GM21447 (cell line): ENCODE results near the gene NMNAT2.

ENCODE experiments used
- ATAC-seq: cut with Tn5 transposase; IDR thresholded peaks from one replicate; pipeline ENCODE4 v1.9.1; 2021; ENCODE audit not compliant: unreplicated experiment

The NMNAT2 gene

DNA sequence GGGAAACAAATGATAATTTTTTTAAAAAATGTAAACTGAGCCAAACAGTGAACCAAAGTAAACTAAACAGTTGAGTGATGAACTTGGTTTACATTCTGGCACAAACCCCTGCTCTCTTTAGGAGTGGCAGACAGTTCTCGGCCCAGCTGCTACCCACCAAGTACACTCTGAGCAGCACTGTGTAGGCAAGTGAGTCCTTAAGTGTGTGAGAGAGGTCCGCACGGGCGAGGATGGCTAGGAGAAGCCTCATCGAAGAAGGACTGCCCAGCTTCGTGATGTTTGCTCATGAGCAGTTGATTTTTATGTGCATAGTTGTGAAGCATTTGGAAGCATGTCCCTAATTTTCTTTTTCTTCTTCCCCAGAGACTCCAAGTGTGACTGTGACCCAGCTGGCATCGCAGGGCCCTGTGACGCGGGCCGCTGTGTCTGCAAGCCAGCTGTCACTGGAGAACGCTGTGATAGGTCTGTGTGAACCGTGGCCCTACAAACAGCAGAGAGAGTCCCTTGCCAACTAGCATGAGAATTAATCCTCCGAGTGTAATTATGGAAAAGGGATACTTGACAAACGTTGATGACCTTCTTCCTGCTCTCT is 200.1 kb downstream of the NMNAT2 start:
- no peak for ATAC-seq

DNA sequence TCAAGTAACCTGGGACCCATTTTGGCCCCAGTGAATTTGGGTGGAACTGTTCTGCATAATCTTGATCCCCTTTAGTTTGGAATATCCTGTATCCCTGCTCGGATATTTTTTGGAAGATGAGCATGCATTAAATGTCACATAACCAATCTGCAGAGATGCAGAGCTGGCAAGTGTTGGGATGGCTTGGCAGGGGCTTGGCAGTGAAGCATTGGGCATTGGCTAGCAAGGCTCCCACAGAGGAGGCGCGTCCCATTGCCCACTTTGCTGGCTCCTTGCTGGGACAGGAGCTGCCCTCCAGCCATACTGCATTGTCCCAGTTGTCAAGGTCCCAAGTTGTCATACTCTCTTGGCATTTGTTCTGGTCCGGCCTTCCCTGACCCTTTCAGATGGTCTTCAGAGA is 202.2 kb downstream of the NMNAT2 start:
- ATAC-seq, result no peak

DNA sequence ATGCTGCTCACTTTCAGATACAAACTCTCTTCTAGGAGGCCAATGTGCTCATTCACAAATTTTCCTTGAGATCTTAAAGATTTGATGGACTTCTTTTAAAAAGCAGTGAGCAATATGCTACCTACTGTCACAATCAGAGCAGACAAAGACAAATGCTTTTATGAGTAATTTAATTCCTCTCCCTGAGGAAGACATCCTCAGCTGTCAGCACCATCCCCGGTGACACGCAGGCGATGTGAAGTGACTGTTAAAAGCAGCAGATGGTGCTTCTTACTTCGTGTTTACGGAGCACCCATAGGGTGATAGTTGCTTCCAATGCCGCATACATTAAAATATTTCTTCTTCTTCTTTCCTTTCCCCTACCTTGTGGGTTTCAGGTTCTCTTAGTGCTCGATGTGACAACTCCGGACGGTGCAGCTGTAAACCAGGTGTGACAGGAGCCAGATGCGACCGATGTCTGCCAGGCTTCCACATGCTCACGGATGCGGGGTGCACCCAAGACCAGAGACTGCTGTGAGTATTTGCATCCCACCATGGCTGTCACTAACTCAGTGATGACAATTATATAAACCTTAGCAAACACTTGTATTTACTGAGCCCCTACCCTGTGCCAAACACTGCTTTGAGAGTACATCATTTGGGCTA is 203.0 kb downstream of the NMNAT2 start:
- no peak for ATAC-seq

DNA sequence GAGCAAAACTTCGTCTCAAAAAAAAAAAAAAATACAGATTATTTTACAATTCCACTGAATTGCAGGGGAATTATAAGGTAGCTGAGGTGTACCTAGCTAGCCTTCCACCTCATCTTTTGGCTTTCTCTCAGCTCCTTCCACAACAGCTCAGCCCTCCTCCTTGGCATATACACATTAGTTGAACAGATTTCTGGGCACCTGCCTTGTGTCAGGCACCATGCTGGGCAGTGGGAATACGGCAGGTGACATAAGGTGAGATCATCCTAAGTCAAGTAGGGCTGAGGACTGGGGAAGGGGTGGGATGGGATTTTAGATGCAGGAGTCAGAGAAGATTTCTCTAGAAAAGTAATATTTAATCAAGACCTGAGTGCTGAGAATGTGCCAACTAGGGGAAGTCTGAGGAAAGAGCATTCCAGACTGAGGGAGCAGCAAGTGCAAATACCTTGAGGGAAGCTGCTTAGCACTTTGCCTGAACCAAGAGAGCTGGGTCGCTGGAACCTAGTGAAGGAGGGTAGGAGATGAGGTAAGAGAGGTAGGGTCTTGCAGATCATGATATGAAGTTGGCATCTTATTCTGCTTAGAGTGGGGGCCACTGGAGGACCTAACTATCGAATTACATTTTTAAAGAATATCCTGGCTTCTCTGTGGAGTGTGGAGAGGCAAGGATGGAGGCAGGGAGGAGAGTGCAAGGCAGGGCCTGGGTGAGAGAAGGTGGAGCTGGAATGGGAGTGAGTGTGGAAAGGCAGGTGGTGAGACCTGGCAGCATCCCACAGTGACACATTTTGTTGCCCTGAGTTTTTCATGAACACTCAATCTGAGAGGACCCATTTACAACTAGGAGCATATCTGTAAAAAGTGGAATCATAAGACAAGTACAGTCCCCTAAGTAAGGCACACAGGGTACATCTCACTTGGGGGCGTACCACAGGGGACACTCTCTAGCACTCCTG is 203.9 kb downstream of the NMNAT2 start:
- no peak for ATAC-seq

DNA sequence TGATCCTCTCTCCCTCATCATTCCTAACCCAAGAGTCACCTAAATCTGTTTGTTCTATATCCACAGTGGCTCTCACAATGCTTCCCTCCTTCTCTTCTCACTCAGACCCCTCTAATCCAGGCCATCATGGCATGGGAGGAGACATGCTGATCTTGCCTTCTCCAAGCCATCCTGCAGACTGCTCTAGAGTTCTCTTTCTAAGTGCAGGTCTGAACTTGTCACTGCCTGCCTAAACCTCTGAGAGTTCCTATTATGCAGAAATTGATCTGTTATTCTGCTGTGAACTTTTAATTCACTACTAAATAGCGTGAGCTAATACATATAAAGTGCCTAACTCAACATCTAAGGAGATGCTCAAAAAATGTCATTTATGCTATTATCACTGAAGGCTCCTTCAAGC is 205.3 kb downstream of the NMNAT2 start:
- no peak for ATAC-seq

DNA sequence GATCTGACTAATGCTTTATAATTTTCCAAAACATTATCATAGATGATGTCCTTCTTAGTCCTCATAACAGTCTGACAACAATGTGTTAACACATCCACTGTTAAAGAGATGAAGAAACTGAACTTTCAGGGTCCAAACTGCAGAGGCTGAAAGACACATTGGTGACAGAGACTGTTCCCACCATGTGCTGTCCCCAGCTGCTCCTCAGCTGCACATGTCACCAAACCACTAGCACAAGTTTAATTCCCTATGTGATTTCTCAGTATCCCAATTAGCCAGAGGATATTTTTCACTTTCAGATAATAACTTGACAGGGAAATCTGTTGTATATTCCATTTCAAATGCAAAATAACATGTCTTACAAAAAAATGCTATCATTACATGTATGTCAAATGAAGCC is 207.5 kb downstream of the NMNAT2 start:
- ATAC-seq, result no peak

DNA sequence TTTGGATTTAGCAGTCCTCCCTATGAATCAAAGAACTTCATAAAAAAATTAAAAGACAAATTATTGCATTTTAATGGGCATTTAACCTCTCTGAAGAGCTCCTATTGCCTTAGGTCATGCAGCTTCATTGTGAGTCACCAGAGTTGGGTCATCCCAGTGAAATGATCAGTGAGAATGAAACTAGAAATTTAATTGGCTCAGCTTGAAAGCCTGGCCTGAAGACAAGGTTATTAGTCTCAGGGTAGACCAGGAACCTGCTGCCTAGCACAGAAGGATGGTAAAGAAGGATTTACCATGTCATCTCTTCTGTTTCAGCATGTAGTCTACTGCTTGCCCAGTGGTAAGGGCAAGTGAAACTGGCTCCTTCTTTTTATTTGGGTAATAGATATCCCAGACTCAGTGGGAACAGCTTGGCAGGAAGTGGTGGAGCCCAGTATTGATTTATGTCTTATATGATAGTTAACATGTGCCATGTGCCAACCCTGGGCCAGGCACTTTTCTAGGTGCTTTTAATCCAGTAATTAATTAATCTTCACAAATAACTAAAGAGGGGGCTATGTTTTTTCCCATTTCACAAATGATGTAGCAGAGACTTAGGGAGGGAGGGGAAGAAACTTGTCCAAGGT is 208.5 kb downstream of the NMNAT2 start:
- ATAC-seq, result no peak

DNA sequence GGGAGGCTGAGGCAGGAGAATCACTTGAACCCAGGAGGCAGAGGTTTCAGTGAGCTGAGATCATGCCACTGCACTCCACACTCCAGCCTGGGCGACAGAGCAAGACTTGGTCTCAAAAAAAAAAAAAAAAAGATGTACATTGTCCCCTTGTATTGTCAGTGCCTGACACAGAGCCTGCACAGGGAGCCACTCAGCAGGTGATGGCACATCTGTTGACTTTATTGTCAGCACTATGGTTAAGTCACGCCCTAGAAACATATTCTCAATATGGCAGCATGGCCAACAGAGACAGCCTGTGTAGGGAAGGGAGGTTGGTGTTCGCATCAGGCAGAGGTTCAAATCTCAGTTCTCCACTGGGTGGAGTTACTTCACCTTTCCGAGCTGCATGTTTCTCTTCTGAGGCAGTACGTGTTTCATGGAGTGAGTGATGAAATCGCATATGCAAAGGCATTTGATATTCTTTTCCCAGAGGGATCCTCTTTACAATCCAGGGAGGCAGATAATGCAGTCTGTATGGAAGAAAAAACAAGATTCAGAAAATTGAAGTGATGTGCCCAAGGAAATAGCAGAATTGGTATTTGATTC is 211.6 kb downstream of the NMNAT2 start:
- no peak for ATAC-seq

DNA sequence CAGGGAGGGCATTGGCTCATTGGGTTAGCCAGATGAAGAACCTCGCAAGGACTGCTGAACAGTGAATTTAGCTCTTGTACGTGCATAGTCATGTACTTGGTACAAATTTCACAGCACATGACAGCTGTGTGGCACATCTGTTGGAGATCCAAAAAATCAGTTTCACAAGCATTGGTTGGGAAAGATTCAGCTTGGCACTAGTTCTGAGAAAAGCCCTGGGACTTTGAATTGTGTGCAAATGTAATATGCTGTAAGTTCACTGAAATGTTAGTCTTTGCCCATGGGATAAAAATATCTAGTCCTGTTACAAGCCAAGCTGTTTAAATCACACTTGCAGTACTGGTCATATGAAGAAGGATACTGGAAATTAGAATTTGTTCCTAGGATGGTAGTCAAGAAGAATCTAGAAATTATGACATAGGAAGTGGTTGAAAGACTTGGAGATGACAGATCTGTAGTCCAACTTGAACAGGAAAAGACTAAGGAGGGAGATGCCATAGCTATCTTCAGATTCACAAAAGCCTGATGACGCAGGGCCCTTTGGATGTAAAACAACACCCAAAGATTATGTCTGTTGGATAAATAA is 212.9 kb downstream of the NMNAT2 start:
- ATAC-seq, result no peak

DNA sequence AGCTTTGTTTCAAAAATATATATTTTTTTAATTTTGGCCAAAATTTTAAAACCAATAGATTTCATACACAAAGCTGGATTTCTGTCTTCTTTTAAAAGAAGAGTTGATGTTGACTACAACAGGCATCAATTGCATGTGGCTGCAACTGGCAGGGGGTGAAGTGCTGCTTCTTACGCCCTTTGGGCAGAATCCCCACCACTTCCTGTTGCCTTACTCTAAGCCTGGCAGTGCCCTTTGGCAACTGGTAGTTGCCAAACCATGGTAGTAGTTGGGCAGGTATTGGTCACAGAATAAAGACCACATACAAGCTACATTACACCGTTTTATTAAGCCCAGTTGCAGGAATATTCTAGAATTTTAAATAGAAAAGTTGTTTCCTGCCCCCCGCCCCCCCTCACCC is 215.1 kb downstream of the NMNAT2 start:
- ATAC-seq, result no peak

DNA sequence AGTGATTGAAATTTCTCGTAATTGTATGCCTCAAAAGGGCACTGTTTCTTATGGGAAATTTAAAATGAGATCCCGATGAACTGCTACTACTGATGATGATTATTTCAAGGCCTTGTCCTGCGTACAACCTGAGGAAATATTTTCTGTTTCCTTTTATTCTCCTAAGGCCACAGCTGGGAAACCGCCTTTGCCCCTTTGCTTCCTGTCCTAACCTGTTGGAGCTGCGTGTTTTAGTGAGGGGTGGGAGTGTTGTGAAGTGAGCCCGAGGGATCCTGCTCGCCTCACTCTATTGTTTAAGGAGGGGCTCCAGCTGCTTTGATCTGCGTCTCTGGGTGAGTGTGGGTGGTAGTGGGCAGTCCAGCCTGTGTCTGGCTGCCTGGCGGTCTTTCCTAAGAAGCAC is 217.7 kb downstream of the NMNAT2 start:
- ATAC-seq, result no peak

DNA sequence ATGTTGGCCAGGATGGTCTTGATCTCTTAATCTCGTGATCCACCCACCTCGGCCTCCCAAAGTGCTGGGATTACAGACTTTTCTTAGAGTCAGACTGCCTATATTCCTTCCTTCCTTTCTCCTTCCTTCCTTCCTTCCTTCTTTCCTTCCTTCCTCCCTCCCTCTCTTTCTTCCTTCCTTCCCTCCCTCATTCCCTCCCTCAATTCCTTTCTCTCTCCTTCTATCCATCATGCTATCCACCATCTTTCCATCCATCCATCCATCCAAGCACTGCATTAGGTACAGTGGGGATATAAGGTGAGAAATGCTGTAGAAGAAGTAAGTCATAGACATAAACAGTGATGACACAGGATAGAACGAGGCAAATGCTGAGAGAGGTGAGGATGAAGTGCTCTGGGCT is 218.9 kb downstream of the NMNAT2 start:
- no peak for ATAC-seq

DNA sequence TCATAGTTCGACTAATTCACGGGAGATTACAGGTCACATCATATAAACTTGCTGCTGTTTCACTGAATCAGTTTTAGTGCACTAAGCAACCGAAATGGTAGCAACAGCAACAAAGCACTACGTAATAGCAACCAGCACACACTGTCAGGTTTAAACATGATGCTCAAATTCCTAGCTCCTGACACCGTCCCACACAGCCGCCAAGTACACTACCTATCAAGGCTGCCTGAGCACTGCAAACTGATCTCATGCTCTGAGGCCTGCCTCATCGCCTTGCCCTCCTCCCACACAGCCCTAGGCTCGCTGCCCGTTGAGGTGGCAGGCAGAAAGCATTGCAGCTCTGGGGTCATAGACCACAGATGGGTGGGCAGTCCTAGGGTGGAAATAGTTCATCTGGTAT is 219.7 kb downstream of the NMNAT2 start:
- ATAC-seq, result no peak
